Esophagus muscularis mucosa (tissue), 4 donors: ENCODE results near the gene SH3TC2. TPM values are rescaled to one million over a fixed set of nuclear protein-coding genes. Genes with fewer than 3 reads are reported as not detected.

Experiments
- DNase-seq: peaks from one replicate; pipeline ENCODE4 v3.0.0-alpha.2; 2017; ENCODE audit errors: extremely low spot score
- H3K27ac ChIP-seq, 4 donors: fragments of 200-600 bp; sonication (generic); replicated peaks in 1 of 4; 1 replicate in 3 of 4; 2 replicates in 1 of 4; pipeline ENCODE4 v1.5.1; 2016 to 2019; ENCODE audit warnings: mild to moderate bottlenecking in 1 of 4
- H3K27me3 ChIP-seq, 4 donors: fragments of 200-600 bp; sonication (generic); one replicate each; pipeline versions ENCODE4 v1.5.1 to v1.6.0; 2016 to 2019
- H3K36me3 ChIP-seq, 4 donors: fragments of 200-600 bp; sonication (generic); one replicate each; pipeline ENCODE4 v1.5.1; 2016 to 2019
- H3K4me1 ChIP-seq, 4 donors: fragments of 200-600 bp; sonication (generic); one replicate each; pipeline ENCODE4 v1.5.1; 2016 to 2019
- H3K4me3 ChIP-seq, 4 donors: fragments of 200-600 bp; sonication (generic); 1 replicate in 2 of 4; 2 replicates in 2 of 4; pipeline ENCODE4 v1.5.1; 2016 to 2019; ENCODE audit warnings: mild to moderate bottlenecking in 4 of 4, moderate library complexity in 1 of 4
- H3K9me3 ChIP-seq, 4 donors: fragments of 200-600 bp; sonication (generic); 1 replicate in 3 of 4; 2 replicates in 1 of 4; pipeline ENCODE4 v1.5.1; 2016 to 2019
- EP300 ChIP-seq: sonication (generic); formaldehyde crosslinking; IDR thresholded peaks from one replicate; pipeline ENCODE4 v1.6.1; 2017; ENCODE audit warnings: antibody characterized with exemption
- POLR2A ChIP-seq: fragments of 450-650 bp; IDR thresholded peaks from one replicate; pipeline ENCODE4 v1.6.1; 2017; ENCODE audit warnings: antibody characterized with exemption, moderate library complexity, mild to moderate bottlenecking, low read depth
- POLR2AphosphoS5 ChIP-seq, 2 donors: sonication (generic); formaldehyde crosslinking; IDR thresholded peaks; one replicate each; pipeline ENCODE4 v1.6.1; 2017; ENCODE audit warnings: antibody characterized with exemption in 2 of 2
- WGBS: methylation state at CpG from one replicate; pipeline ENCODE4 v1.1.5; 2018; 5-methylcytosine and 5-hydroxymethylcytosine counted together
- intact Hi-C: fragments of 100-400 bp; cut with DNase I; formaldehyde crosslinking; loops from one replicate; pipeline ENCODE4 v1.15.1; 2023
- small RNA-seq, 3 donors: library from RNA; depleted of rRNA; stranded (forward); fragments of <200 nt; gene quantifications; one replicate each; pipeline ENCODE3, GENCODE V24; 2016
- total RNA-seq, 4 donors: library from RNA; depleted of rRNA; stranded (reverse); fragments of >200 nt; gene quantifications; one replicate each; pipeline versions ENCODE4 v1.1.0 to v1.2.1, GENCODE V29; 2016
- TF ChIP-seq, protein P1 (sequence below), 3 experiments: fragments of 200-600 bp in 2 of 3; fragments of 450-650 bp in 1 of 3; sonication (generic) in 2 of 3; IDR thresholded peaks; one replicate each; pipeline ENCODE4 v1.5.1; 2017 to 2019; ENCODE audit warnings: antibody characterized with exemption in 3 of 3, mild to moderate bottlenecking in 2 of 3, moderate library complexity in 1 of 3

The SH3TC2 gene
- total RNA-seq, 4 donors from 2014 or later, result 0.84 to 2.4 (median 1.7) TPM

DNA sequence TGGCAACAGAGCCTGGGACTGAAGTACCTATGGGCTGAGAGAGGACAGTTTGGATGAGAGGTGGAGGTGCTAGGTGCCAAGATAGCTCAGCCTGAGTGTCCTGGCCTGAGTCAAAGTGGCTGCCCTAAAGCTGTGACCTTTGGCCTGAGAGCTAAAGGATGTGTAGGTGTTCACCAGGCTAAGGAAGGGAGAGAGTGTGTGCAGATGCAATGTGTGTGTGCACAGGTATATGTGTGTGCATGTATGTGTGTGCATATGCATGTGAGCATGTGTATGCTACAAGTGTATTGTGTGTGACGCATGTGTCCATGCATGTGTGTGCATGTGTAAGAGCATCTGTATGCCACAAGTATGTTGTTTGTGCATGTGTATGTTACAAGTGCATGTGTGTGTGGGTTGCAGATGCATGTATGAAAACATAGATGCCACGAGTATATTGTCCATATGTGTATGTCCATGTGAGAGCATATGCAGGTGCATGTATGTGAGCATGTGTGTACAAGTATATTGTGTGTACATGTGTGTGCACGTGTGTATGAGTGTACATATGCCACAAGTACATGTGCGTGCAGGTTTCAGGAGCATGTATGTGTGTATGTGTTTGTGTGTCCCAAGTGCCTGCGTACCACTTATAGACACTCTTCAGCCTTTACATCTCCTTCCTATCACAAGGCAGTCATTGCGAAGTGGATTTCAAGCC lies 102.6 kb downstream of the SH3TC2 start:
- H3K4me3 ChIP-seq, result no peak overlapping the region
- TF ChIP-seq POLR2AphosphoS5 (IDR thresholded peaks at IDR 0.05) (no peak), POLR2A (no peak)
- TF ChIP-seq, protein P1, sequence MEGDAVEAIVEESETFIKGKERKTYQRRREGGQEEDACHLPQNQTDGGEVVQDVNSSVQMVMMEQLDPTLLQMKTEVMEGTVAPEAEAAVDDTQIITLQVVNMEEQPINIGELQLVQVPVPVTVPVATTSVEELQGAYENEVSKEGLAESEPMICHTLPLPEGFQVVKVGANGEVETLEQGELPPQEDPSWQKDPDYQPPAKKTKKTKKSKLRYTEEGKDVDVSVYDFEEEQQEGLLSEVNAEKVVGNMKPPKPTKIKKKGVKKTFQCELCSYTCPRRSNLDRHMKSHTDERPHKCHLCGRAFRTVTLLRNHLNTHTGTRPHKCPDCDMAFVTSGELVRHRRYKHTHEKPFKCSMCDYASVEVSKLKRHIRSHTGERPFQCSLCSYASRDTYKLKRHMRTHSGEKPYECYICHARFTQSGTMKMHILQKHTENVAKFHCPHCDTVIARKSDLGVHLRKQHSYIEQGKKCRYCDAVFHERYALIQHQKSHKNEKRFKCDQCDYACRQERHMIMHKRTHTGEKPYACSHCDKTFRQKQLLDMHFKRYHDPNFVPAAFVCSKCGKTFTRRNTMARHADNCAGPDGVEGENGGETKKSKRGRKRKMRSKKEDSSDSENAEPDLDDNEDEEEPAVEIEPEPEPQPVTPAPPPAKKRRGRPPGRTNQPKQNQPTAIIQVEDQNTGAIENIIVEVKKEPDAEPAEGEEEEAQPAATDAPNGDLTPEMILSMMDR (IDR thresholded peaks at IDR 0.05), result no peak
- 95% methylated on average over 6 of the region's 6 CpGs for WGBS
- H3K27ac ChIP-seq, result no peak overlapping the region
- no peaks in the 10 kb centered on the region for H3K9me3 ChIP-seq
- intact Hi-C loops, result no loop called here
- H3K4me1 ChIP-seq, result peaks cover 2 to 9% (median 3%) of the 10 kb centered on the region in 4 donors
- no peak for DNase-seq
- no peaks in the 10 kb centered on the region for H3K36me3 ChIP-seq
- H3K27me3 ChIP-seq, result no peaks in the 10 kb centered on the region

DNA sequence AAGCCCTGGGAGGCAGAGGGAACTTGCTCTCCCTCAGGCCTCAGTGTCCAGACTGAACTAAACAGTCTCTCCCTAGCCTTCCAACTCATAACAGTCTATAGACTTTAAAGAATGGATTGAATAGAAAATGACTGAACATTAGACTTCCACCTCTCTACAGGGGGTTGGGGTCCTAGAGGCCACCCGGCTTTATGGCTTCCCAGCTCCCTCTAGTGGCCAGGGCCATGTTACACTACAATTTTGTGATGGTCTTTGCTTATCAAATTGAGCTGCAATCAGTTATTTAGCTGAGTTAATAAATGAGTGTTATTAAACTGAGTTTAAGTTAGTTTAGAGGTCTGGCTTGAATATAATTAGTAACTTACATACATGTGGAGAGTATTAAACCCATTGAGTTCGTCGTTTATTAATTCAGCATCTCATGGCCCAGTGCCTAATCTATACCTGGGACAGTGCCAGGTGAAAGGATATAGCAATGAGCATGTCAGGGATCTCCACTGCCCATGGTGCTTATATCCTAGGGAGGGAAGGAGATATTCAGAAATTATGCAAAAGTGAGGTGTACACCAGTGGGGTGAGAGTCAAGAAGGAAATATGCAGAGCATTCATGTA lies 105.2 kb downstream of the SH3TC2 start:
- H3K9me3 ChIP-seq, result no peaks in the 10 kb centered on the region
- TF ChIP-seq POLR2A (no peak), EP300 (no peak), POLR2AphosphoS5 (IDR thresholded peaks at IDR 0.05) (no peak)
- TF ChIP-seq, protein P1 (IDR thresholded peaks at IDR 0.05), result peak; percentile 56 to 80 (median 57)
- no peak overlapping the region for H3K4me3 ChIP-seq
- no peak overlapping the region for H3K27ac ChIP-seq
- WGBS, result 19% methylated on average over 3 of the region's 3 CpGs
- no peaks in the 10 kb centered on the region for H3K27me3 ChIP-seq
- H3K4me1 ChIP-seq, result no peaks in the 10 kb centered on the region
- no peak for DNase-seq
- intact Hi-C loops, result loop anchor here (5.0 kb wide), 1 partner anchor 135 kb away; no protein-coding TSS in a partner anchor
- no peaks in the 10 kb centered on the region for H3K36me3 ChIP-seq

GRCh38 chr5:148956477-148957385 lies 106.1 kb downstream of the SH3TC2 start:
- TF ChIP-seq EP300, result no peak
- TF ChIP-seq POLR2A, result no peak
- TF ChIP-seq, protein P1 (IDR thresholded peaks at IDR 0.05), result no peak
- TF ChIP-seq POLR2AphosphoS5 (IDR thresholded peaks at IDR 0.05), result no peak
- intact Hi-C loops, result loop anchor here (5.0 kb wide), 1 partner anchor 134 kb away; no protein-coding TSS in a partner anchor

More at GRCh38 chr5:148956477-148957385, 106.1 kb downstream of the SH3TC2 start:
- no peak overlapping the region for H3K27ac ChIP-seq
- WGBS, result 78% methylated on average over 2 of the region's 3 CpGs
- no peak overlapping the region for H3K4me3 ChIP-seq
- no peak for DNase-seq
- H3K36me3 ChIP-seq, result no peaks in the 10 kb centered on the region
- no peaks in the 10 kb centered on the region for H3K9me3 ChIP-seq
- H3K4me1 ChIP-seq, result no peaks in the 10 kb centered on the region
- no peaks in the 10 kb centered on the region for H3K27me3 ChIP-seq

Small RNA genes within 50 kb of the gene (small RNA-seq; reads per million reads assigned to genes)
- gene MIR584 (2.4 to 15.2 (median 6.2) reads per million in 3 donors), gene RNU6-732P (0 reads per million in 3 donors)

Other genes starting within 250 kb of the SH3TC2 start
- 1 to 10 TPM; 4.2 to 6.1 (median 4.9) TPM for gene ADRB2, start 236.5 kb downstream of the SH3TC2 start, total RNA-seq
- gene ABLIM3, start 78.4 kb upstream of the SH3TC2 start, total RNA-seq, result 10 to 100 TPM; 40.9 to 64.5 (median 45.8) TPM
- gene AFAP1L1, start 208.8 kb upstream of the SH3TC2 start, total RNA-seq, result 10 to 100 TPM in 3 of 4 donors, 1 to 10 TPM in 1; 10.0 to 23.8 (median 16.6) TPM